Small intestine (tissue), 7 donors: ENCODE results near the gene LHFPL3. TPM values are rescaled to one million over a fixed set of nuclear protein-coding genes. Genes with fewer than 3 reads are reported as not detected.

Experiments
- DNase-seq, 2 donors: peaks; one replicate each; pipeline versions ENCODE4 v3.0.0 to v3.0.0-alpha.2; 2013
- FAIRE-seq: peaks from 2 replicates; lab custom pipeline; 2012; peaks lifted over from hg19 to GRCh38; lab: Jason Lieb, UNC
- H3K27ac ChIP-seq, 3 donors: one replicate each; pipeline ENCODE4 v1.5.1; 2013; ENCODE audit warnings: low read length in 2 of 3, mild to moderate bottlenecking in 2 of 3, control low read depth in 1 of 3, inconsistent platforms in 1 of 3, low read depth in 1 of 3, moderate library complexity in 1 of 3
- H3K27me3 ChIP-seq, 3 donors: one replicate each; pipeline ENCODE4 v1.6.1; 2013; ENCODE audit warnings: low read length in 3 of 3, inconsistent platforms in 1 of 3; ENCODE audit not compliant: control insufficient read depth in 3 of 3, insufficient read depth in 3 of 3
- H3K36me3 ChIP-seq, 3 donors: one replicate each; pipeline ENCODE4 v1.6.1; 2013; ENCODE audit warnings: low read length in 3 of 3, inconsistent platforms in 1 of 3, low read depth in 1 of 3, mild to moderate bottlenecking in 1 of 3, moderate library complexity in 1 of 3; ENCODE audit not compliant: control insufficient read depth in 3 of 3, insufficient read depth in 2 of 3
- H3K4me1 ChIP-seq, 3 donors: one replicate each; pipeline ENCODE4 v1.6.1; 2013; ENCODE audit warnings: low read length in 2 of 3, inconsistent platforms in 1 of 3, low read depth in 1 of 3, mild to moderate bottlenecking in 1 of 3, moderate library complexity in 1 of 3; ENCODE audit not compliant: control insufficient read depth in 3 of 3, insufficient read depth in 2 of 3
- H3K4me3 ChIP-seq, 3 donors: one replicate each; pipeline ENCODE4 v1.5.1; 2013; ENCODE audit warnings: low read length in 3 of 3, control low read depth in 1 of 3, inconsistent platforms in 1 of 3, low read depth in 1 of 3, mild to moderate bottlenecking in 1 of 3, moderate library complexity in 1 of 3
- H3K9me3 ChIP-seq, 2 donors: one replicate each; pipeline ENCODE4 v1.6.1; 2013; ENCODE audit warnings: low read depth in 1 of 2, low read length in 1 of 2; ENCODE audit not compliant: control insufficient read depth in 2 of 2, insufficient read depth in 1 of 2
- WGBS, 3 donors: extraction: QIAGEN DNeasy Blood & Tissue Kit; methylation state at CpG; one replicate each; pipeline ENCODE4 v1.1.7; 2013; 5-methylcytosine and 5-hydroxymethylcytosine counted together
- polyA plus RNA-seq, 4 donors: library from polyadenylated mRNA; stranded (reverse) in 3 of 4; unstranded in 1 of 4; fragments of 200-250 nt in 3 of 4; fragments of 120-200 nt in 1 of 4; gene quantifications; one replicate each; pipeline versions ENCODE4 v1.2.1 to v1.2.3, GENCODE V29; 2013
- donor health status: healthy with polysubstance abuse.
- donor health status: control.
- donor health status: control.
- donor health status: Bipolar disorder and iron deficiency.
- donor health status: healthy.

Gene LHFPL3
- polyA plus RNA-seq, 4 donors: 0.12 to 10.4 TPM; not detected in 2

DNA sequence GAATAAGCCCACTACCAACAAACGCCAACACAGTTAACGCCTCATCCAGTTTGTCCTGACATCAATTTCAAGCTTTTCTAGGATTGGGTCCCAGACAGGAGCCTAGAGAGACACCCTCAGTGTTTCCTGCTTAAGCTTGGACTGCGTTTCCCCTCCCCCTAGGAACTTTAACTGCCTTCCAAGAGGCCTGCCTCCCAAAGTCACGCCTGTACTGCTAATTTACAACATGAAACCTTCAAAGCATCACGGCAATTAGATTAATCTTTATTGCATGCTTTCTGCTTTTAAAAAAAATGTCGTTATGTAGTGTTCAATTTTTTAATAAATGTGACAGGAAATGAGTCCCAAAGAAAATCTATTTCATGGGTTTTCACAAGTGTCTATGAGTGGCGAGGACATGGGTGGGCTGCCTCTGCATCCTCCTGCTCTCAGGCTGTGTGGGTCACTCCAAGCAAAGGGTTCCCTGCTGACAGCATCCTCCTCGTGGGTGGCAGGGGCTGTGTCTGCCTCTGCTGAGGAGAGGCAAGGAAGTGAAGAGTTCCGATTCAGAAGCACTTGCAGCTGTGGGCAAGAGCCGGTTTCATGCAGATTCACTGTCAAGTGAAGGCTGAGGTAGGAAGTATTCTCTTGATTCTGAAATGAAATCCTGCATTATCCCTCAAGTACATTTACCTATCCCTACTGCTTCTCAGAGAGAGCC lies 492.6 kb downstream of the LHFPL3 start:
- H3K27me3 ChIP-seq: no peaks in the 10 kb centered on the region
- no peak for FAIRE-seq
- no peak overlapping the region for H3K4me3 ChIP-seq
- peaks cover 0 to 3% (median 0%) of the 10 kb centered on the region in 3 donors for H3K36me3 ChIP-seq
- H3K9me3 ChIP-seq: no peaks in the 10 kb centered on the region
- no peak for DNase-seq
- H3K27ac ChIP-seq: no peak overlapping the region
- 53 to 60% (median 56%) methylated on average over 10 of the region's 10 CpGs for WGBS, 3 donors
- H3K4me1 ChIP-seq: no peaks in the 10 kb centered on the region

- Histone ChIP-seq H3K9me3 (no peaks in the 10 kb centered on the region), H3K36me3 (peaks cover 0 to 3% (median 0%) of the 10 kb centered on the region in 3 donors), H3K27me3 (no peaks in the 10 kb centered on the region), H3K27ac (no peak overlapping the region), H3K4me3 (no peak overlapping the region), H3K4me1 (no peaks in the 10 kb centered on the region)
- no peak for FAIRE-seq
- DNase-seq: no peak
- WGBS, 3 donors: 93 to 97% (median 93%) methylated on average over 2 of the region's 2 CpGs
These were observed 494.8 kb downstream of the LHFPL3 start for GRCh38 chr7:104823177-104823576.

DNA sequence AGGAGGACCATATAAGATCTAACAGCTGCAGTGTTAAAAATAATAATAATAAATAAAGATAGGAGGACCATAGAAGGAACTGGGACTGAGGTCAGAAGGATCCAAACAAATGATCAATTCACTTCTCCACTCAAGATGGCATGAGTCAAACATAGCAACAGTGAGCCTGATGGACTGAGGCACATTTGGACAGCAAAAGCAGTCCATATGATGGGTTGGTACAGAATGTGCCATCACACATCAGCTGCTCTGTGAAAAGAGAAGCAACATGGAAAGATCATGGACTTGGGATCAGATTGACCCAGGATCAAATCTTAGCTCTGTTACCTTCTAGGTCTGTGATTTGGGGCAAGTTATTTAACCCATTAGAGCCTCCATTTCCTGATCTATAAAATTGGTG lies 496.7 kb downstream of the LHFPL3 start:
- H3K9me3 ChIP-seq: no peaks in the 10 kb centered on the region
- FAIRE-seq: no peak
- no peaks in the 10 kb centered on the region for H3K4me1 ChIP-seq
- H3K4me3 ChIP-seq: no peak overlapping the region
- no peak for DNase-seq
- H3K27me3 ChIP-seq: no peaks in the 10 kb centered on the region
- H3K27ac ChIP-seq: no peak overlapping the region
- H3K36me3 ChIP-seq: peaks cover 0 to 3% (median 0%) of the 10 kb centered on the region in 3 donors

DNA sequence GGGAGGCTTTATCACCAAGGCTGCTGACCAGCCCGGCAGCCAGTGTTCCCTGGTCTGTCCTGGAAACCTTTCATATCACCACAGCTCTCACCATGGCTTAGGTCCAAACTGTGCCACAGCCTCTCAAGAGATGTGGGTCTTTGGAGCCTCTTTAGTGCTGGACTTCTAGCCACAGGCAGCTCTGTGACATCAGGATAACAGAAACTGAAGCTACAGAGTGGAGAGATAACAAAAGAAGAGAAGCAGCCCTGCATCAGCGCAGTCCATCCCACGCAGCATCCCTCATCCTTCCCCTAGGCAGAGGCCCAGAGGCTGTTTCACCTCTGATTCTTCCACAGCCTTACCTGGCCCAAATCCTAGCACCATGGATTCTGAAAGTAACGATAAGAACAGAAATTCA lies 497.7 kb downstream of the LHFPL3 start:
- 75 to 94% (median 92%) methylated on average over 4 of the region's 4 CpGs for WGBS, 3 donors
- Histone ChIP-seq H3K4me3 (no peak overlapping the region), H3K9me3 (peaks cover 0 to 3% of the 10 kb centered on the region in 2 donors), H3K27me3 (no peaks in the 10 kb centered on the region), H3K4me1 (no peaks in the 10 kb centered on the region), H3K36me3 (peaks cover 0 to under 1% (median 0%) of the 10 kb centered on the region in 3 donors), H3K27ac (no peak overlapping the region)
- DNase-seq (no peak), FAIRE-seq (no peak)

DNA sequence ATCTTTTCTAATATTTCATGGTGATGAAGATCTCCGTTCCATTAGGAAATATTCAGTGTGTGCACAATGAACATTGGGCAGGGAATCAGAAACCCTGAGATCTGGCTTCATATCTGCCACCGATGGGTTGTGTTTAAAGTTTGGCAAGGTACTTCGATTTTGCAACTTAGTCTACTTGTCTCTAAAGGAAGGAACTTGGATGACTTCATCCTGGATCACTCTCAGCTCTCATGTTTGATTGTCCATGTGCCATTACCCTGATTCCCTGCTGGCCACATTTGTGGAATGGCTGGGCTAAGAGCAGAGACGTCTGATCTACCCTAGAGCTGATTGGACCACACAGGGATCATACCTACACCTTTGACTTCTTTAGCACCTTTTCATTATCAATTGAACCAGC lies 508.6 kb downstream of the LHFPL3 start:
- WGBS, 3 donors: 65 to 80% (median 75%) methylated on average over 4 of the region's 4 CpGs
- no peaks in the 10 kb centered on the region for H3K27me3 ChIP-seq
- no peak for DNase-seq
- FAIRE-seq: no peak
- H3K9me3 ChIP-seq: no peaks in the 10 kb centered on the region
- no peaks in the 10 kb centered on the region for H3K4me1 ChIP-seq
- no peak overlapping the region for H3K27ac ChIP-seq
- peaks cover 0 to 2% (median 0%) of the 10 kb centered on the region in 3 donors for H3K36me3 ChIP-seq
- H3K4me3 ChIP-seq: no peak overlapping the region

DNA sequence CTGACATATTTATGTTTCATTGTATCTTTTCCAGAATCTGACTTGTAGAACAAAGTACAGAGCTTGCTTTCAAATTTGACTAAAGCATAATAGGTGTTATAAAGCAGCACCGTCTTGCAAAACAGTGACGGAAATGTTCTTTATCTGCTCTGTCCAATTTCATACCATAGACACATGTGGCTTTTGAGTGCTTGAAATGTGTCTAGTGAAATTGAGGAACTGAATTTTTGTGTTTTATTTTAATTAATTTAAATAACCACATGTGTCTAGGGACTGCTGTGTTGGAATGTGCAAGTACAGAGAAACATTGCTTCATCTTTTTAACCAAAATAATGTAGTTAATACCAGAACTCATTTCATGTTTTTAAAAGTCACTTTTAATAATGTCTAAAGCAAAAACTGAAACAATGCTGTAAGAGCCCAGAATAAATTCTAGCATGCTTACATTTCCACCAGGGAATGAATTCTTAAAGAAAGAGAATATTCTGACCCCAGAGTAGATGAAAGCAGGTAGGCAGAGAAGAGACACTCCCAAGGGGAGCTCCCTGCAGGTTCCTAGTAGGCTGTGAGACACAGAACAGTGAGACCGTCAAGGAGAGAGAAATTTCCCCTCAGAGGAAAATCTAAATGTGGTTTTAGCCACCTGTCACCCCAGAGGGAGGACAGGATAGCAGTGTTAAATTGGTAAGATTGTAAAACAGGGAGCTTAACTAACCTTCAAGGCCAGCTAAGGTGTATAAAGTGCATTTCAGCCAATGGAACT lies 510.3 kb downstream of the LHFPL3 start:
- Histone ChIP-seq H3K4me3 (no peak overlapping the region), H3K4me1 (no peaks in the 10 kb centered on the region), H3K27me3 (no peaks in the 10 kb centered on the region), H3K36me3 (peaks cover 0 to 9% (median 0%) of the 10 kb centered on the region in 3 donors), H3K9me3 (no peaks in the 10 kb centered on the region), H3K27ac (no peak overlapping the region)
- 64 to 69% (median 68%) methylated on average over 3 of the region's 3 CpGs for WGBS, 3 donors
- no peak for DNase-seq
- no peak for FAIRE-seq

- Histone ChIP-seq H3K4me3 (no peak overlapping the region), H3K9me3 (no peaks in the 10 kb centered on the region), H3K27ac (no peak overlapping the region), H3K4me1 (no peaks in the 10 kb centered on the region), H3K27me3 (no peaks in the 10 kb centered on the region), H3K36me3 (peaks cover 0 to 9% (median 0%) of the 10 kb centered on the region in 3 donors)
- DNase-seq: no peak
- no peak for FAIRE-seq
These were observed 511.4 kb downstream of the LHFPL3 start for GRCh38 chr7:104839842-104840241.

DNA sequence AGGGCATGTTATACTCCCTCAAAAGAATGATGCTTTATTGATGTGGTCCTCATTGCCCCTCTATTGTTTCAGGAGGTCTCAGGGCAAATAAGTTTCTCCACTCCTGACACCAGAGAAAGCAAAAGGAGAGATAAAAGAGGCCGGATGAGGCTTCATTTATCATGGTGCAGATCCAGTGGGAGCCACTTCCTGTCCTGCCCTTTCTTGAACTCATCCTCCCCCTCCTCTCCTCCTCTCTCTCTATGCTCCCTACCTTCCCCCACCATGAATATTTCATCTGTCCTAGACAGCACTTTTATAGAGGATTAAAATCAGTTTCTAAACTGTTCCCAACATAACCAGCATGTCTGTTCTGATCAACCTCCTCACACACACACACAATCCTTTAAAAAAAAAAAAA lies 513.4 kb downstream of the LHFPL3 start:
- no peaks in the 10 kb centered on the region for H3K9me3 ChIP-seq
- no peak overlapping the region for H3K4me3 ChIP-seq
- FAIRE-seq (no peak), DNase-seq (no peak)
- 62 to 77% (median 72%) methylated on average over 1 of the region's 1 CpG for whole genome bisulfite sequencing, 3 donors
- no peaks in the 10 kb centered on the region for H3K4me1 ChIP-seq
- no peak overlapping the region for H3K27ac ChIP-seq
- H3K27me3 ChIP-seq: no peaks in the 10 kb centered on the region
- H3K36me3 ChIP-seq: peaks cover 0 to 17% (median 0%) of the 10 kb centered on the region in 3 donors
